ENCODE results near the gene C2orf76.
A peak's percentile ranks its signal among the peaks of the same experiment; 100 is the strongest.

Gene C2orf76

GRCh38 chr2:119266091-119266589 lies 100.5 kb downstream of the C2orf76 start:
- FAIRE-seq, result no peak
- TF ChIP-seq POLR2A (IDR thresholded peaks at IDR 0.05; ENCODE audit: low read depth, low read length), result no peak
- DNase-seq (ENCODE audit: insufficient read length, low spot score), result no peak

GRCh38 chr2:119265693-119266066 lies 101.0 kb downstream of the C2orf76 start:
- FAIRE-seq (no peak), DNase-seq (ENCODE audit: insufficient read length, low spot score) (no peak)
- no peak for TF ChIP-seq POLR2A (IDR thresholded peaks at IDR 0.05; ENCODE audit: low read depth, low read length)

GRCh38 chr2:119264781-119265692 lies 101.6 kb downstream of the C2orf76 start:
- FAIRE-seq (no peak), DNase-seq (ENCODE audit: insufficient read length, low spot score) (peak; percentile 50)
- no peak for TF ChIP-seq POLR2A (IDR thresholded peaks at IDR 0.05; ENCODE audit: low read depth, low read length)

GRCh38 chr2:119263656-119264055 lies 103.0 kb downstream of the C2orf76 start:
- no peak for DNase-seq (ENCODE audit: insufficient read length, low spot score)
- no peak for FAIRE-seq
- no peak for TF ChIP-seq POLR2A (IDR thresholded peaks at IDR 0.05; ENCODE audit: low read depth, low read length)

GRCh38 chr2:119263025-119263424 lies 103.6 kb downstream of the C2orf76 start:
- FAIRE-seq, result no peak
- DNase-seq (ENCODE audit: insufficient read length, low spot score), result no peak
- TF ChIP-seq POLR2A (IDR thresholded peaks at IDR 0.05; ENCODE audit: low read depth, low read length), result no peak

GRCh38 chr2:119261493-119262225 lies 105.0 kb downstream of the C2orf76 start:
- no peak for TF ChIP-seq POLR2A (IDR thresholded peaks at IDR 0.05; ENCODE audit: low read depth, low read length)
- DNase-seq (ENCODE audit: insufficient read length, low spot score), result no peak
- no peak for FAIRE-seq

- no peak for FAIRE-seq
- no peak for TF ChIP-seq POLR2A (IDR thresholded peaks at IDR 0.05; ENCODE audit: low read depth, low read length)
Measured at GRCh38 chr2:119260646-119261492, 105.8 kb downstream of the C2orf76 start.

GRCh38 chr2:119259296-119259860 lies 107.3 kb downstream of the C2orf76 start:
- DNase-seq (ENCODE audit: insufficient read length, low spot score) (no peak), FAIRE-seq (no peak)
- no peak for TF ChIP-seq POLR2A (IDR thresholded peaks at IDR 0.05; ENCODE audit: low read depth, low read length)

More at GRCh38 chr2:119260646-119261492, 105.8 kb downstream of the C2orf76 start:
- no peak for DNase-seq (ENCODE audit: insufficient read length, low spot score)

GRCh38 chr2:119257198-119257597 lies 109.4 kb downstream of the C2orf76 start:
- DNase-seq (ENCODE audit: insufficient read length, low spot score) (no peak), FAIRE-seq (no peak)
- TF ChIP-seq POLR2A (IDR thresholded peaks at IDR 0.05; ENCODE audit: low read depth, low read length), result no peak

GRCh38 chr2:119256582-119256921 lies 110.1 kb downstream of the C2orf76 start:
- FAIRE-seq (no peak), DNase-seq (ENCODE audit: insufficient read length, low spot score) (no peak)
- no peak for TF ChIP-seq POLR2A (IDR thresholded peaks at IDR 0.05; ENCODE audit: low read depth, low read length)

GRCh38 chr2:119255760-119256581 lies 110.7 kb downstream of the C2orf76 start:
- DNase-seq (ENCODE audit: insufficient read length, low spot score), result peak; percentile 69
- no peak for TF ChIP-seq POLR2A (IDR thresholded peaks at IDR 0.05; ENCODE audit: low read depth, low read length)
- FAIRE-seq, result peak; percentile 93

GRCh38 chr2:119254601-119255080 lies 112.0 kb downstream of the C2orf76 start:
- DNase-seq (ENCODE audit: insufficient read length, low spot score) (no peak), FAIRE-seq (no peak)
- no peak for TF ChIP-seq POLR2A (IDR thresholded peaks at IDR 0.05; ENCODE audit: low read depth, low read length)
